Thoracic aorta (tissue), 2 donors: ENCODE measurements around the gene LRRC1. TPM values are rescaled to one million over a fixed set of nuclear protein-coding genes. Genes with fewer than 3 reads are reported as not detected.

Source experiments
- ATAC-seq: fragments of 150-250 bp; one replicate; pipeline ENCODE4 v1.8.0; 2017; ENCODE audit warnings: low read depth; ENCODE audit not compliant: insufficient number of reproducible peaks, low FRiP score
- DNase-seq: peaks from one replicate; pipeline ENCODE4 v3.0.0-alpha.2; 2020; ENCODE audit warnings: low spot score
- H3K27ac ChIP-seq, 2 donors: fragments of 200-600 bp; sonication (generic); 1 replicate in 1 of 2; 2 replicates in 1 of 2; pipeline ENCODE4 v1.5.1; 2016; ENCODE audit warnings: mild to moderate bottlenecking in 2 of 2, moderate library complexity in 2 of 2
- H3K27me3 ChIP-seq: fragments of 200-600 bp; sonication (generic); replicated peaks from 2 replicates; pipeline ENCODE4 v1.6.0; 2016; ENCODE audit warnings: mild to moderate bottlenecking; ENCODE audit not compliant: insufficient read depth
- H3K36me3 ChIP-seq: fragments of 200-600 bp; sonication (generic); one replicate; pipeline ENCODE4 v1.5.1; 2016
- H3K4me1 ChIP-seq, 2 donors: fragments of 200-600 bp; sonication (generic); 1 replicate in 1 of 2; 2 replicates in 1 of 2; pipeline versions ENCODE4 v1.5.1 to v1.6.0; 2016; ENCODE audit warnings: low read depth in 2 of 2, mild to moderate bottlenecking in 1 of 2; ENCODE audit not compliant: control insufficient read depth in 1 of 2
- H3K4me3 ChIP-seq: fragments of 200-600 bp; sonication (generic); 2 replicates; pipeline ENCODE4 v1.5.1; 2016; ENCODE audit warnings: mild to moderate bottlenecking
- H3K9me3 ChIP-seq: fragments of 200-600 bp; sonication (generic); 2 replicates; pipeline ENCODE4 v1.5.1; 2016
- CTCF ChIP-seq: fragments of 200-600 bp; sonication (generic); IDR thresholded peaks from one replicate; pipeline ENCODE4 v1.5.1; 2019; ENCODE audit warnings: antibody characterized with exemption
- total RNA-seq, 2 donors: library from RNA; depleted of rRNA; stranded (reverse); fragments of >200 nt; gene quantifications; one replicate each; pipeline versions ENCODE4 v1.1.0 to v1.2.3, GENCODE V29; 2016

The LRRC1 gene
- total RNA-seq, 2 donors from 2014 or later: 18.5 to 22.8 TPM

- Histone ChIP-seq H3K4me3 (no peak overlapping the region), H3K4me1 (no peaks in the 10 kb centered on the region), H3K27ac (no peak overlapping the region), H3K27me3 (no peaks in the 10 kb centered on the region), H3K36me3 (no peaks in the 10 kb centered on the region), H3K9me3 (no peaks in the 10 kb centered on the region)
- DNase-seq (no peak), ATAC-seq (no peak)
- no peak for TF ChIP-seq CTCF
Observed at GRCh38 chr6:53913286-53913685, 118.5 kb downstream of the LRRC1 start.

GRCh38 chr6:53915026-53915691 is 120.4 kb downstream of the LRRC1 start:
- no peaks in the 10 kb centered on the region for H3K9me3 ChIP-seq
- ATAC-seq (no peak), DNase-seq (no peak)
- no peaks in the 10 kb centered on the region for H3K36me3 ChIP-seq
- H3K27ac ChIP-seq: no peak overlapping the region
- no peak overlapping the region for H3K4me3 ChIP-seq
- no peak for TF ChIP-seq CTCF
- H3K27me3 ChIP-seq: no peaks in the 10 kb centered on the region
- H3K4me1 ChIP-seq: no peaks in the 10 kb centered on the region

GRCh38 chr6:53916804-53917463 is 122.1 kb downstream of the LRRC1 start:
- Histone ChIP-seq H3K36me3 (peaks cover 4% of the 10 kb centered on the region), H3K9me3 (no peaks in the 10 kb centered on the region), H3K4me3 (no peak overlapping the region), H3K27me3 (no peaks in the 10 kb centered on the region), H3K4me1 (no peaks in the 10 kb centered on the region), H3K27ac (no peak overlapping the region)
- TF ChIP-seq CTCF: no peak
- no peak for DNase-seq
- ATAC-seq: no peak

- Histone ChIP-seq H3K27ac (no peak overlapping the region), H3K9me3 (no peaks in the 10 kb centered on the region), H3K4me3 (no peak overlapping the region), H3K27me3 (no peaks in the 10 kb centered on the region), H3K36me3 (peaks cover 4% of the 10 kb centered on the region), H3K4me1 (peaks cover 0 to 2% of the 10 kb centered on the region in 2 donors)
- DNase-seq (no peak), ATAC-seq (no peak)
- no peak for TF ChIP-seq CTCF
Observed at GRCh38 chr6:53917464-53917842, 122.6 kb downstream of the LRRC1 start.

GRCh38 chr6:53918854-53919510 is 124.2 kb downstream of the LRRC1 start:
- Histone ChIP-seq H3K27ac (no peak overlapping the region), H3K4me1 (peaks cover 0 to 8% of the 10 kb centered on the region in 2 donors), H3K4me3 (no peak overlapping the region), H3K9me3 (no peaks in the 10 kb centered on the region), H3K36me3 (peaks cover 4% of the 10 kb centered on the region), H3K27me3 (no peaks in the 10 kb centered on the region)
- ATAC-seq (no peak), DNase-seq (no peak)
- no peak for TF ChIP-seq CTCF
